ENCODE results near the gene TESK1. TPM values are rescaled to one million over a fixed set of nuclear protein-coding genes. Genes with fewer than 3 reads are reported as not detected.
A peak's percentile ranks its signal among the peaks of the same experiment; 100 is the strongest.

TESK1 gene, protein sequence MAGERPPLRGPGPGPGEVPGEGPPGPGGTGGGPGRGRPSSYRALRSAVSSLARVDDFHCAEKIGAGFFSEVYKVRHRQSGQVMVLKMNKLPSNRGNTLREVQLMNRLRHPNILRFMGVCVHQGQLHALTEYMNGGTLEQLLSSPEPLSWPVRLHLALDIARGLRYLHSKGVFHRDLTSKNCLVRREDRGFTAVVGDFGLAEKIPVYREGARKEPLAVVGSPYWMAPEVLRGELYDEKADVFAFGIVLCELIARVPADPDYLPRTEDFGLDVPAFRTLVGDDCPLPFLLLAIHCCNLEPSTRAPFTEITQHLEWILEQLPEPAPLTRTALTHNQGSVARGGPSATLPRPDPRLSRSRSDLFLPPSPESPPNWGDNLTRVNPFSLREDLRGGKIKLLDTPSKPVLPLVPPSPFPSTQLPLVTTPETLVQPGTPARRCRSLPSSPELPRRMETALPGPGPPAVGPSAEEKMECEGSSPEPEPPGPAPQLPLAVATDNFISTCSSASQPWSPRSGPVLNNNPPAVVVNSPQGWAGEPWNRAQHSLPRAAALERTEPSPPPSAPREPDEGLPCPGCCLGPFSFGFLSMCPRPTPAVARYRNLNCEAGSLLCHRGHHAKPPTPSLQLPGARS
- 11.3 and 15.1 TPM in 2 replicates for total RNA-seq (2014; rRNA removed; shearing (Covaris generic))

DNA sequence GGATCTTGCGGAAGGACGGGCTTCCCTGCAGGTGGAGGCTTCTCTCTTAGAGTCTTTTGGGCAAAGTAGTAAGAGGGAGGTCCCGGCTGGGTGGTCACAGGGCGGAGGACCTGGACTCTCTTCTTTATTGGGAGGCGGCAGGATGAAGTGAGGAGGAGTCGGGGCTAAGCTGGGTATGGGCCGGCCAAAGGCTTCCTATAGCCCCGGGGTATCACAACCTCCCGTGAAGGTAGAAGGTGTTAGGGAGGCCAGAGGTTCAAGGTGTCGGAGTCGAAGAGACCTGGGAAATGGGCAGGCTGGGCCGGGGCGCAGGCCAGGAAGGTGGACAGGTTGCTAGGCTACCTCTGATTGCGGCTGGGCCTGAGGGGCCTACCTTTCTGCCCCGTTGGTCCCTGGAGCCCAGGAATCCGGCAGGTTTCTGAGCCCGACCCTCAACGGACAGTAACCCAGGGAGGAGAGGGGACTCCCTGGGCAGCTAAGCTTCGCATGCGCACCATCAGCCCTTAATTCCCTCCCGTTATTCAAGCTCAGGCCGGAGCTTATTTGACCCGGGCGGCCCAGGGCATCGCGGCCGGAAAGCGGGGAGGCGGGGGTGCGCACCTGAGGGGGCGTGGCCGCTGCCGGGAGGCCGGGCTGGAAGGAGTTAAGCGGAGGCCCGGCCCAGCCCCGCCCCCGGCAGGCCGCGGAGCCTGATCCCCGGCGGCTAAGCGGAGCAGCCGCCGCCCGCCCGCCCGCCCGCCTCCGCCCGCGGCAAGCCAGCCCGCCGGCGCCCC is at the start of gene TESK1:
TESK1 (plus strand) TSS at position 685 of the 773 bp plus-strand sequence. CDS start 358 bp downstream, outside the sequence.
- peak; percentile 43 for DNase-seq (ENCODE audit: low spot score)

DNA sequence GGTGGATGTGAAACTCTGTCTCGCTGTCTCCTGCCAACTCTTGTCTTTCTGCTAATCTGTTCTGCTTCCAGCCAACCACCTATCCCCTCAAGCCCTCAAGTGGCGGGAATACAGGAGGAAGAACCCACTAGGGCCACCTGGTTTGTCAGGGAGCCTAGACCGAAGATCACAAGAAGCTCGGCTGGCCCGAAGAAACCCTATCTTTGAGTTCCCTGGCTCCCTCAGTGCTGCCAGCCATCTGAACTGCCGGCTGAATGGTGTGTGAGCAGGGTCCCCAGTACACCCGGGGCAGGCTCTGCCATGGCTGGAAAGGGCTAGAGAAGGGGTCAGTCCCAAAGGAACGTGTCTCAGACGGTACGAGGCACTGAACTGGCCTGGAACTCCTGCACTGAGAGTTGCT is 49.2 kb upstream of the TESK1 start:
- no peak for DNase-seq (ENCODE audit: low spot score)

DNA sequence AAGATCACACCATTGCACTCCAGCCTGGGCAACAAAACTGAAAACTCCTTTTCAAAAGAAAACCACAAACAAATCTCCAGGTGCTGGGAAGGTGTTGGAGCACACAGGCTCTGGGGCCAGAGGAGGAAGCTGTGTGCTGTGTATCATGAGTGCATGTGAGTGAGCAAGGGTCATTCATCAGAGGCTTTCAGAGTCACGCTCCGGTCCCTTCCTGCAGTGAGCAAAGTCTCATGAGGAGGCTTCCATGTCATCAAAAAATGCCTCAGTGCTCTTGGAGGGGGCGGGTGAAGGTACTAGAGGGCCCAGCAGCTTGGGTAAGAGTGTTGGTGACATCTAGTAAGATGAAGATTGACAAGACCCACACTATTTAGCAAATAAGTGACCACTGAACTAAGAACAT is 48.3 kb upstream of the TESK1 start:
- DNase-seq (ENCODE audit: low spot score), result no peak

DNA sequence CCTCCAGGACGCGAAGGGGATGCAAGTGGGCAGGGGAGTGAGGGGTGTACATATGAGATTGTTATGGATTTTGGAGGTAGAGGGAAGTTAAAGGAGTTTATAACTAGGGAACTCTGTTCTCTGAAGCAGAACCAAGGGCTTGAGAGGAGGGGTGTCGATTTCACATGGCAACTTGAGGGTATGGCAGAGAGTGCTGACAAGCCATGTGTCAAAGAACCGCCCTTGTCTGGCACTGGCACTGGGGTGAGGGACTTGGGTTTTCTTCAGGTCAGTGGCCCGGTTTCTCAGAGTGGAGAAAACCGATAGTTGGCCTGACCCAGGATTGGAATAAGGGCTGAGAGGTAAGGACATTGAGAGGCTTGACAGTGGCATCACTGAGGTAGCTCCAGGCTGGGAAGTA is 47.7 kb upstream of the TESK1 start:
- DNase-seq (ENCODE audit: low spot score), result no peak

DNA sequence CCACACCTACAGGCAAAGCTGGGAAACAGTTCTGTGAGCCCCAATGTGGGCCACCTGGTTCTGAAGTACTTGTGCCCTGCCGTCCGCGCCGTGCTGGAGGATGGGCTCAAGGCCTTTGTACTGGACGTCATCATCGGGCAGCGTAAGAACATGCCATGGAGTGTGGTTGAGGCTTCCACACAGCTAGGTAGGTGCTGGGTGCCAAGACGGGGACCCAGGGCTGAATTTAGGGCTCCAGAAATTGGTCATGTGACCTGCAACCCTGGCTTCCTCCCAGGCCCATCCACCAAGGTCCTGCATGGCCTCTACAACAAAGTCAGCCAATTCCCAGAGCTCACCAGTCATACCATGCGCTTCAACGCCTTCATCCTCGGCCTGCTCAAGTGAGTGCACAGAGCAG is 46.9 kb upstream of the TESK1 start:
- DNase-seq (ENCODE audit: low spot score), result no peak

DNA sequence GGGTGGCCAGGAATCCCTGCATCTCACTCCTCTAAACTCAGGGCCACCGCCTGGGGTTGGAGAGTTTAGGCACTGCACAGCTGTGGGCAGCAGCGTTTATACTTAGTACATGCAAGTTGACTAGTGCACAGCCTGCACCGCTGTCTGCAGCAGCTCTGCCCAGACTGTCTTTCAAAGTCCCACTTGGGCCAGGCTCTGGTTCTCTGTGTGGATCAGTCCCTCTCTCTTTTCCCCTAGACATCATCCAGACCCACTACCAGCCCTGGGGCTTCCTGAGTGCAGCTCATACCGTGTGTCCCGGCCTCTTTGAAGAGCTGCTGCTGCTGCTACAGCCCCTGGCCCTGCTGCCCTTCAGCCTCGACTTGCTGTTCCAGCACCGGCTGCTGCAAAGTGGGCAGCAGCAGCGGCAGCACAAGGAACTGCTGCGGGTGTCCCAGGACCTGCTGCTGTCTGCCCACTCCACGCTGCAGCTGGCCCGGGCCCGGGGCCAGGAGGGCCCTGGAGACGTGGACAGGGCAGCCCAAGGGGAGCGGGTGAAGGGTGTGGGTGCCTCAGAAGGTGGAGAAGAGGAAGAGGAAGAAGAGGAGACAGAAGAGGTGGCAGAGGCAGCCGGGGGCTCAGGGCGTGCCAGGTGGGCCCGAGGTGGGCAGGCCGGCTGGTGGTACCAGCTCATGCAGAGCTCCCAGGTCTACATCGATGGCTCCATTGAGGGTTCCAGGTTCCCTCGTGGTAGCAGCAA is 45.1 kb upstream of the TESK1 start:
- DNase-seq (ENCODE audit: low spot score), result no peak

DNA sequence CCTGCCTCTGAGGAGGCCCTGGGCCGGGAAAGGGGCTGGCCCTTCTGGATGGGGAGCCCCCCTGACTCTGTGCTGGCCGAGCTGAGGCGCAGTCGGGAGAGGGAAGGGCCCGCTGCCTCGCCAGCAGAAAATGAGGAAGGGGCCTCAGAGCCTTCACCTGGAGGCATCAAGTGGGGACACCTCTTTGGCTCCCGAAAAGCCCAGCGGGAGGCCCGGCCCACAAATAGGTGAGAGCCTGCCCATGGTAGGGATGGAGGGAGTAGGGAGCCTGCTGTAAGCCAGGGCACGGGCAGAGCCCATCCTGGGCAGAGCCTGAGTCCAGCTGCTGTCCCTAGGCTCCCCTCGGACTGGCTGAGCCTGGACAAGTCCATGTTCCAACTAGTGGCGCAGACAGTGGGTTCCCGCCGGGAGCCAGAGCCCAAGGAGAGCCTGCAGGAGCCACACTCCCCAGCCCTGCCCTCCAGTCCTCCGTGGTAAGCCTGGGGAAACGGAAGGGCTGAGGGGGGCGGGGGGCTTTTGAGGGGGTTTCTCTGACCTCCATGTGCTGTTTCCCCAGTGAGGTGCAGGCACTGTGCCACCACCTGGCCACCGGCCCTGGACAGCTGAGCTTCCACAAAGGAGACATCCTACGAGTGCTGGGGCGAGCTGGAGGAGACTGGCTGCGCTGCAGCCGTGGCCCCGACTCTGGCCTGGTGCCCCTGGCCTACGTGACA is 44.3 kb upstream of the TESK1 start:
- no peak for DNase-seq (ENCODE audit: low spot score)

DNA sequence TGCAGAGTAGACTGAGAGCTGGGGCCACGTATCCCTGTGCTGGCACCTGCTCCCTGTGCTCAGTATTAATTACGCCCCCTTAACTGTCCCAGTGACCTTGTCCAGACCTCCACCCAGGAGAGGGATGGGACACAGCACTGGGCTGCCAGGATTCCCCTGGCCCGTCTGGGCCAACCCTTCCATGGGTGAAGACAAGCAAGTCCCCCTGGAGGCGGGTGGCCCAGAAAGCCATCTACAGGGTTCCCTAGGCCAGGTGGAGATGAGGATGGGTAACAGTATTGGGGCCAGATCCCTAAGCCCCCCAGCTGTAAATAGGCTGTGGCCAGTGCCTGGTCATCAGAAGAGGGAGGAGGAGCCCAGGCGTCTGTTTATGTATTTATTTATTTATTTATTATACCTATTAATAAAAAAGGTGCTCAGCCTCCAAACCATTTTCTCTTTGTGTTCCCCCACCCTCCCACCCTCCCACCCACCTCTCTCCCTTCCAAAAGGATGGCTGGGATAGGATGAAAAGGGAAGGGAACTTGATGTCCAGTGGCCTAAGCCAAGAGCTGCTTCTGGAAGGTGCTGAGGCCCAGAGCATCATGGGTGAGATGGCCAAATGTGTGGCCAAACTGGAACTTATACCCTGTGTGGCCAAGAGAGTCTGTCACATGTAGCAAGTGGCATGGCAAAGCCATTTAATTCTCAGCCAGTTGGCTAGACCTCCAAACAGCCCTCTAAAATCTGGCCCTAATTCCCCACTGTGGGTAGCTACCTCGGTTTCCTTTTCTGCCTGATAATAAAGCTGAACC is 43.4 kb upstream of the TESK1 start:
- DNase-seq (ENCODE audit: low spot score), result no peak

DNA sequence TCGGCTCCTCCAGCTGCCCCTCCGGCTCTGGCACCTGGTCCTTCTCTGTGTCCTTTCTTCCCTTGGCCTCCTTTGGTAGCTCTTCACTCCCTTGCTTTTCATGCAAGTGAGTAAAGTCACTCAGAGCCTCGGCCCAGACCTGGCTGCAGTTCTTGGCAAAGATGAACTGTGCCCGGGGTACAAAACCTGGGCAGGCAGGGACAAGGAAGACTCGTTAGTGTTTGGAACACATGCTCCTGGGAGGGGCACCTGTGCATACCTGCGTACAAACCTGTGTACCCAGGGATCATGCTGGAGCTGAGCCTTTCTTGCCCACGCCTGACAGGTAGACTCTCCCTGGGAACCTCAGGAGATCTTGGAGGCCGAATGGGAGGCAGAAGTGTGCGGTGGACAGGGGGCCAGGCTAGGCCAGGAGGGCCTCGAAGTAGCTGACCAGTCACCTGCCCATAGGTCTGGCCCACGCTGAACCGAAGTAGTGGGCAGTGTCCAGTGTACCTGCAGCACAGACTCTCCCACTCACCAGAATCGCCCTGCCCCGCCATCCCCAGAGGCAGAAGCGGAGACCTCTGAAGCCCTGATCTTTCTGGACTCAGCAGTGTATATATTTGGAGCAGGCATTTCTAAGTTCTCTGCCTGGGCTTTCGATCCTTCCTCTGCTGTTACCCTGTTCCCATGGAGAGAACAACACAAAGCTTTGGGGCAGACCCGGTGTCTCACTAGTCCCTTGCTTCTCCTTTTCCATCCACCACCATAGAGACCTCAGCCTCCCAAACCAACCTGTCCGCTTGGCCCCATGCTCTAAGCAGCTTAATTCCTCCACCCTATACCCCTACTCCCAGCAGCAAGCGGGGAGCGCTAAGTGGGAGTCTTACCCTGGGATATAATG is 41.9 kb upstream of the TESK1 start:
- DNase-seq (ENCODE audit: low spot score), result no peak

DNA sequence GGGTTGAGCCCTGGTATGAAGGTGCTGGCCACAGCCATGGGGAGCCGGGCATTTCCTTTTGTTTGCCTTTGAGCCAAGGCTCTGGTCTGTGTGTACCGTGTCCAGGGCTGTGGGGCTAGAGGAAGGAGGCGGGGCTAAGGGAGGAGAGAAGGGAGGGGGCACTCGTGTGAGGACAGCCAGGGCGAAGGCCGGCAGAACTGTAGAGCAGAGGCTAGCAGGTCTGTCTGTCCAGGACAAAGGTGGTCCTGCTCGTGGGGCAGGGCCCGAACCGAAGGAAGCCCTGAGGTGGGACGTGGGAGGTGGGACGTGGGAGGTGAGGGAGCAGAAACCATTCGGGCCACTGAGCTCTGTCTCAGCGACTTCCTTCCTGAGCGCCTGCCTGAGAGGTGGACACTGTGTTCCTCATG is 41.3 kb upstream of the TESK1 start:
- DNase-seq (ENCODE audit: low spot score), result no peak

DNA sequence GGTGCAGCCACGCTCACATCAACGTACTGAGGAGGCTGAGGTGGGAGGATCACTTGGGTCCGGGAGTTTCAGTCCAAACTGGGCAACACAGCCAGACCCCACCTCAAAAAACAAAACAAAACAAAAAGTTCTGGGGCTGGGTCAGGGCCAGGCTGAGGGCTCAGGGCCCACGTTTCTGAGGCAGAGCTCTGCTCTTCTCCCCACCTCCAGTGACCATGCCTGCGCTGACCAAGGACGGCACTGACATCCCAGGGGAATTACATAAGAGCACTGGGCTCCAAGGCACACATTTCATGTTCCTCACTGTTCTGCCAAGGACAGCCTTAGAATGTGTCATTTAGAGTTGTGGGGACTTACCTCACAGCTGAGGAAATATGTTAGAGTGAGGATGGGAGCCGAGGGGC is 40.4 kb upstream of the TESK1 start:
- DNase-seq (ENCODE audit: low spot score), result no peak

DNA sequence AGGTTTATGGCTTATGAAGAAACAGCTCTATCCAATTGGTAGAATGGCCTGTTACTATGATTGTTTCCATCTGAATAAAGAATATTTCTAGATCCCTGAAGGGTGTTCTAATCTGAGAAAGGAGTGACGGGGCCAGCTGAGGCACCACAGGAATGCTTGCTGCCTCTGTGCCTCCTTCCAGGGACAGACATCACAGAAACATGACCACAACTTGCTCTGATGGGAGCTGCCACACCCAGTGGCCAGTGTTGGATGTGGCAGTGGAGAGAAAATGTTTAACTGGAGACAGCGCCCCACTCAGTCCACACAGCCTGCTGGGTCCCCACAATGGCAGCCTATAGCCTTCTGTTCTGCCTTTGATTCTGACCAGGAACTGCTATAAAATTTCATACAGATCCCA is 38.6 kb upstream of the TESK1 start:
- DNase-seq (ENCODE audit: low spot score), result peak; percentile 23

DNA sequence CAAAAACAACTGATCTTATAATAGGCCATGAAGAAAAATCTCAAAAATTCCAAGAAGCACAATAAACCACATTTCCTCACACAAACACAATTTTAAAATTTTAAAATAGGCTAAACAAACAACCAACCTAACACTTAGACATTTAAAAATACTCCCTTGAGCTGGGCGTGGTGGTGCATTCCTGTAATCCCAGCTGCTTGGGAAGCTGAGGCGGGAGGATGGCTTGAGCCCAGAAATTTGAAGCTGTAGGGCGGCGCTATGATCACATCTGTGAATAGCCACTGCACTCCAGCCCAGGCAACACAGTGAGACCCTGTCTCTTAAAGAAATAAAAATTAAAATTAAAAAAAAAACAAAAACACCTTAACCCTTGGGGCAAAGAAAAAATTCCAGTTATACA is 36.9 kb upstream of the TESK1 start:
- no peak for DNase-seq (ENCODE audit: low spot score)

DNA sequence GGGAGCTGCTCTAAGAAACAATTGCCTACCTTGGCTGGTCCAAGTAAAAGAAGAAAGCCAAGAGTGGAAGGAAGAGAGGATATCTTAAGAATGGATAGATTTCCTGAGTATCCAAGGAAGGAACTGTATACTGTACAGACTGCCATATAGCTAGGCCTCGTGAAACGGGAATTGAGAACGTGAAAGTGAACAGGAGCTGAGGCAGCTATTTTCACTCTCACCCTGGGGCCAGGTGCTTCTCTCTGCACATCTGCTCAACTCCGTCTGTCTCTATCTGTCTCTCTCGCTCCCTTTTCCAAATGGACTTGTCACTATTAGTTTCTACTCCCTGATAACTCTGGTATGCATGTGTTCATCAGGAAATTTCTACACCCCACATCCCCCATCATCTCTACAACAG is 35.9 kb upstream of the TESK1 start:
- no peak for DNase-seq (ENCODE audit: low spot score)

DNA sequence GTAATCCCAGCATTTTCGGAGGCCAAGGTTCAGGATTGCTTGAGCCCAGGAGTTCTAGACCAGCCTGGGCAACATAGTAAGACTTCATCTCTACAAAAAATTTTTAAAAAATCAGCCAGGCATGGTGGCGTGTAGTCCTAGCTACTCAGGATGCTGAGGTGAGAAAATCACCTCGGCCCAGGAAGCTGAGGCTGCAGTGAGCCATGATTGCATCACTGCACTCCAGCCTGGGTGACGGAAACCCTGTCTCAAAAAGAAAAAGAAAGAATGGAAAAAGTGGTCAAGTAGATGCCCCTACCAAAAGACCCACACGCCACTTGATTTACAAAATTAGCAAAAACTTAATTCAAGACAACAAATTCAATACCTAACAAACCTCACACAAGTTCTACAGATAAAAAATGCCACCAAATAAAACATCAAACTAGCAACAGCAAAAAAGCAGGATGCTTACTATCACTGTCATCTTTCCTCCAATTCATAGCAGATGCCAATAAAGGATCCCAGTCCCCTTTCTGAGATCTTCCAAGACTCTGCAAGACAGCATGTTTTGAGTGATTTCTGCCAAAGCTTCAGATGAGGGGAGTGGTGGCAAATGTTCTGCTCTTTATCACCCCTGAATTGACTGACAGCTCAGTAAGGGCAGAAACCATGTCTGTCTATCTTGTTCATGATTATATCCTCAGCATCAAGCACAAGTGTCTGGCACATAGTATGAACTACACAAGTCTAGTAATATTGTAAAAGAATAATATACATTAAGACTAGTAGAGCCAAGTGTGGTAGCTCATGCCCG is 34.2 kb upstream of the TESK1 start:
- DNase-seq (ENCODE audit: low spot score), result no peak

DNA sequence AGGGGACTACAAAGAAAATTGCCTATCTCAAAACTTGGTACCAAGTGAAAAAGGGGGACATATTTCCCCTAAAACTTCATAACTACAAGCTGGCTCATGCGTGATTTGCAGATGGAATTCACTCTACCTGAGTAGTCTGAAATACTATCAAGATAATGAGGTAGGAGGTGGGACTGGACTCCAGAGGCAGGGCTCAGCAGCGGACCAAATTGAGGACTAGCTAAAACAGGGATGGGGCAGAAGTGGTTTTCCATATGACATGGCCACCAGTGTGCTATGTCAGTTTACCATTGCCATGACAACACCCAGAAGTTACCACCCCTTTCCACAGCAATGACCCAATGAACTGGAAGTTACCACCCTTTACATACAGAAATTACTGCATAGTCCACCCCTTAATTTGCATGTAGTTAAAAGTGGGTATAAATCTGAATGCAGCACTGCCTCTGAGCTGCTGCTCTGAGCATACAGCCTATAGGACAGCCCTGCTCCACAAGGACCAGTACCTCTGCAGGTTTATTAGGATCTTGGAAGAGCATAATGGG is 30.4 kb upstream of the TESK1 start:
- no peak for DNase-seq (ENCODE audit: low spot score)

DNA sequence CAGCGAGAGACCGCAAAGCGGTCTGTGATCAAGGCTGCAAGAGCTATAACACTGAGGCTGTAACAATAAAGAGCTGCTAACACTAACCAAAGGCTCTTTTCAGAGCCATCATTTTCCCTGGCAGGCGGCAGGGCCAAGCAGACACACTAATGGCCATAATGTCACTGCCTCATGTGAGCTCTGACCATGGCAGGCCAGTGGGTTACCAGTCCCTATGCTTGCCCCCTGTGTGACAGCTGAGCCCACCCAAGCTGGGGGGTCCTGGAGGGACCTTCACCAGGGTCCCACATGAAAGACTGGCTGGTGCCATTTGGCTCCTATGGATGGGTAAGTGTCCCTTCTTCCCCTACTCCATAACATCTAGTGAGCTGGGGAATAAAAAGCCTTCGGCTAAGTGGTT is 29.6 kb upstream of the TESK1 start:
- DNase-seq (ENCODE audit: low spot score), result no peak

DNA sequence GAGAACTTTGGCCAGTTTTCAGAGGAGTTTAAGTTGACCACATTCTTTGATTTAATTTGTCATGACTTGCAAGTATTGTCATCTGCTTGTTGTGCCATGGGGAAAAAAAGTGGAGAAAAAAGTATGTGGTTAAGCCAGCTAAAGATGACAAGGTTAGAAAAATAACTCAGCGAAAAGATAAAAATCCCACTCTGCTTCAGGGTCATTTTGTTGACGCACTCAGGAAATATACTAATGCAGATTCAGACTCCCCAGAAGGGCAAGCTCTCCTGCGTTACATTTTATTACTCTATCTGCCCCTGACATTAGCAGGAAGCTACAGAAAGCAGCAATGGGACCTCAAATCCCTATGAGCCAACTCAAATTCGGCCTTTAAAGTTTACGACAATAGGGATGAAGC is 27.6 kb upstream of the TESK1 start:
- no peak for DNase-seq (ENCODE audit: low spot score)
